Effector CD4-positive, alpha-beta T cell (primary cell): Measurements from ENCODE around the gene PHLDA2.

Experiments
- DNase-seq: peaks from one replicate; pipeline ENCODE4 v3.0.0-alpha.2; 2020

The PHLDA2 gene

DNA sequence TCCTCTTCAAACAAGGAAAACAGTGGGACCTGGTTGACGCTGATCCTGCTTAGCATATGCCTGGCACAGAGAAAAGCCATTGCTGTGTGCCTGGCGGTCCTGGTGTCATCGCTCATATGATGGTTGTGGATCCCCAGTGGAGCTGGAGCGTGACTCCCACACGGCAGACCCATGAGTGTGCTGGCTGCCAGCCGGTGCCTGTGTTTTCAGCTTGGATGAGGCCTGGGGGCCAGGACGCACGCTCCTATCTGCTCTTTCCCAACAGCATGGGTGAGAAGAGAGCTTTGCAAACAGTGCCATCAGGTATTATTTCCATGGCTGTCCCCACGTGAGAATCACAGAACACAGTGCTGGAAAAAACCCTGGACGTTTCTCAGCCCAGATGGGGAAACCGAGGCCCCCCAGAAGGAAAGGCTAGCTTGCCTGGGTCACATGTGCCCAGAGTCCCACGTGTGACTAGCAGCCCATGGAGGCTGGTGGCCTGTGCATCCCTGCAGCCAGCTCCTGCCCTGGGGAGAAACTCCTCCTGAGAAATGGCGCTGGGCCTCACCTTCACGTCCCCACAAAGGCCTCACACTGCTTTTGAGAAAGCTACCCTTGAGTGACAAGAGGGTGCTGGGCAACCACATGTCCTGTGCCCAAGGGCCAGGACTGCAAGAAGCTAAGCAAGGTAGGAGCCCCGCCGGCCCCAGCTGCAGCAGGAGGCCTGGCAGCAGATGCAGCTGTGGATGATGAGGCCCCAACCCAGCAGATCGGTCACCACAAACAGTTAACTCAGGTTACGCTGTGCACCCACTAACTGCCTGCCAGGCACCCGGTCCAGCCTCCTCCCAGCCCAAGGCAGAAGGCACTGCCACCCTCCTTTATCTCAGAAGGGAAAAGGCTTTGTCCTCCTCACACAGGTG is 47.9 kb downstream of the PHLDA2 start:
- DNase-seq: no peak

DNA sequence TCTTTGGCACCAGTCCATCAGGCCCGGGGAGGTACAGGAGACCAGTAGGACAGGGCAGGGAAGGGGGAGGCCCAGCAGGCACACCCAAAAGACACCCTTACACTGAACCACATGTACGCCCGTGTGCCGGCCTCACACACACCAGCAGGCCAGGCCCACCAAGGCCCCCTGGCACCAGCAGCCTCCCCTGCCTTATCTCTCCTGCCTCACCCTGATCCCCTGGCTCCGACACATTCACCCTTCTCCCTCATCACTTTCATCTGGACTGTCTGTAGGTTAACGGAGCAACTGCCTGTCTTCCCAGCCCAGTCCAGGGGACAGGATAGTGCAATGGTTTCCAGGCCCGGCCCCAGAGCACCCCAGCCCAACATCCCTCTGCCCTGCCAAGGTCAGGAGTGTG is 48.6 kb downstream of the PHLDA2 start:
- no peak for DNase-seq

- no peak for DNase-seq
Observed at GRCh38 chr11:2878782-2879181, 50.4 kb downstream of the PHLDA2 start.
